Natural killer cell (primary cell): ENCODE measurements around the gene SLC27A4. TPM values are rescaled to one million over a fixed set of nuclear protein-coding genes. Genes with fewer than 3 reads are reported as not detected.

Experiments used
- ATAC-seq, 3 donors: fragments of 150-1000 bp in 2 of 3; fragments of 200-7000 bp in 1 of 3; cut with Tn5 transposase; 1 replicate in 1 of 3; 2 replicates in 2 of 3; pipeline ENCODE4 v1.10.0; 2021; ENCODE audit warnings: mild to moderate bottlenecking in 2 of 3, moderate library complexity in 2 of 3
- DNase-seq, 2 donors: peaks; one replicate each; pipeline versions ENCODE4 v3.0.0 to v3.0.0-alpha.2; 2013 to 2021; ENCODE audit warnings: mixed read lengths in 1 of 2
- H3K27ac ChIP-seq: one replicate; pipeline ENCODE4 v1.5.1; 2013; ENCODE audit warnings: mild to moderate bottlenecking, low read length
- H3K27me3 ChIP-seq: one replicate; pipeline ENCODE4 v1.6.1; 2013; ENCODE audit warnings: low read length; ENCODE audit not compliant: control insufficient read depth, insufficient read depth
- H3K36me3 ChIP-seq: one replicate; pipeline ENCODE4 v1.6.1; 2013; ENCODE audit warnings: low read length; ENCODE audit not compliant: control insufficient read depth, insufficient read depth
- H3K4me1 ChIP-seq: one replicate; pipeline ENCODE4 v1.6.1; 2013; ENCODE audit warnings: low read length; ENCODE audit not compliant: control insufficient read depth, insufficient read depth
- H3K4me3 ChIP-seq: one replicate; pipeline ENCODE4 v1.5.1; 2013; ENCODE audit warnings: low read length
- H3K9me3 ChIP-seq: one replicate; pipeline ENCODE4 v1.6.1; 2013; ENCODE audit warnings: low read length; ENCODE audit not compliant: control insufficient read depth, insufficient read depth
- H3K27ac Mint-ChIP-seq, 2 donors: one replicate each; pipeline ENCODE4 v1.8.0; 2022; ENCODE audit warnings: mild to moderate bottlenecking in 2 of 2, mixed read lengths in 2 of 2, moderate library complexity in 1 of 2
- H3K27me3 Mint-ChIP-seq, 2 donors: one replicate each; pipeline ENCODE4 v1.8.0; 2022; ENCODE audit warnings: low read depth in 2 of 2, mixed read lengths in 2 of 2
- H3K36me3 Mint-ChIP-seq: one replicate; pipeline ENCODE4 v1.8.0; 2022; ENCODE audit warnings: mixed read lengths
- H3K4me1 Mint-ChIP-seq, 2 donors: one replicate each; pipeline ENCODE4 v1.8.0; 2022; ENCODE audit warnings: mixed read lengths in 2 of 2
- H3K4me3 Mint-ChIP-seq: one replicate; pipeline ENCODE4 v1.8.0; 2022; ENCODE audit warnings: mild to moderate bottlenecking, moderate library complexity, mixed read lengths
- H3K9me3 Mint-ChIP-seq, 2 donors: one replicate each; pipeline ENCODE4 v1.8.0; 2022; ENCODE audit warnings: mixed read lengths in 2 of 2
- WGBS: methylation state at CpG from one replicate; pipeline ENCODE4 v1.1.7; 2013; ENCODE audit warnings: missing lambda C conversion rate; ENCODE audit not compliant: insufficient coverage; 5-methylcytosine and 5-hydroxymethylcytosine counted together
- intact Hi-C: fragments of 100-400 bp; cut with micrococcal nuclease; formaldehyde crosslinking; loops from one replicate; pipeline ENCODE4 v1.14.2; 2022
- total RNA-seq, 4 donors: library from RNA; stranded (reverse); fragments of 120-200 nt in 1 of 4; gene quantifications; one replicate each; pipeline versions ENCODE4 v1.2.3 to v1.2.4, GENCODE V29; 2013 to 2022
- TF ChIP-seq, protein P1 (sequence below): fragments of 200-600 bp; IDR thresholded peaks from one replicate; pipeline ENCODE4 v1.8.0; 2022; ENCODE audit warnings: antibody characterized with exemption

Gene SLC27A4
- total RNA-seq, 3 donors from 2014 or later (not counting 1 experiment from before 2014, with no cell fraction given), result 7.7 to 12.3 (median 11.2) TPM

- Histone ChIP-seq H3K4me1 (peaks cover 15% of the 10 kb centered on the region), H3K27ac (no peak overlapping the region), H3K27me3 (no peaks in the 10 kb centered on the region), H3K9me3 (no peaks in the 10 kb centered on the region), H3K4me3 (peak overlapping the region; percentile 61), H3K36me3 (peaks cover 24% of the 10 kb centered on the region)
- 38% methylated on average over 12 of the region's 13 CpGs for WGBS
- Mint-ChIP-seq H3K27ac (peak overlapping the region; percentile 37 to 75), H3K36me3 (no peaks in the 10 kb centered on the region), H3K4me1 (peaks cover 7% of the 10 kb centered on the region in 2 donors), H3K9me3 (no peaks in the 10 kb centered on the region), H3K27me3 (no peaks in the 10 kb centered on the region), H3K4me3 (peak overlapping the region; percentile 83)
- TF ChIP-seq, protein P1, sequence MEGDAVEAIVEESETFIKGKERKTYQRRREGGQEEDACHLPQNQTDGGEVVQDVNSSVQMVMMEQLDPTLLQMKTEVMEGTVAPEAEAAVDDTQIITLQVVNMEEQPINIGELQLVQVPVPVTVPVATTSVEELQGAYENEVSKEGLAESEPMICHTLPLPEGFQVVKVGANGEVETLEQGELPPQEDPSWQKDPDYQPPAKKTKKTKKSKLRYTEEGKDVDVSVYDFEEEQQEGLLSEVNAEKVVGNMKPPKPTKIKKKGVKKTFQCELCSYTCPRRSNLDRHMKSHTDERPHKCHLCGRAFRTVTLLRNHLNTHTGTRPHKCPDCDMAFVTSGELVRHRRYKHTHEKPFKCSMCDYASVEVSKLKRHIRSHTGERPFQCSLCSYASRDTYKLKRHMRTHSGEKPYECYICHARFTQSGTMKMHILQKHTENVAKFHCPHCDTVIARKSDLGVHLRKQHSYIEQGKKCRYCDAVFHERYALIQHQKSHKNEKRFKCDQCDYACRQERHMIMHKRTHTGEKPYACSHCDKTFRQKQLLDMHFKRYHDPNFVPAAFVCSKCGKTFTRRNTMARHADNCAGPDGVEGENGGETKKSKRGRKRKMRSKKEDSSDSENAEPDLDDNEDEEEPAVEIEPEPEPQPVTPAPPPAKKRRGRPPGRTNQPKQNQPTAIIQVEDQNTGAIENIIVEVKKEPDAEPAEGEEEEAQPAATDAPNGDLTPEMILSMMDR, result peak; percentile 54
- intact Hi-C loops, result loop anchor here (1.0 kb wide), 1 partner anchor 86 kb away; no protein-coding TSS in a partner anchor
- ATAC-seq (peak; percentile 54 to 62 (median 59)), DNase-seq (peak; percentile 39 to 81)
Observed at GRCh38 chr9:128341435-128341849, 1.1 kb downstream of the SLC27A4 start.

- TF ChIP-seq, protein P1, result no peak
- Histone ChIP-seq H3K4me1 (peaks cover 15% of the 10 kb centered on the region), H3K36me3 (peaks cover 35% of the 10 kb centered on the region), H3K9me3 (no peaks in the 10 kb centered on the region), H3K27me3 (no peaks in the 10 kb centered on the region), H3K27ac (no peak overlapping the region), H3K4me3 (no peak overlapping the region)
- no peak overlapping the region for H3K4me3 Mint-ChIP-seq
- no peaks in the 10 kb centered on the region for H3K36me3 Mint-ChIP-seq
- ATAC-seq, result no peak
- WGBS, result 96% methylated on average over 8 of the region's 8 CpGs
- H3K27me3 Mint-ChIP-seq, result no peaks in the 10 kb centered on the region
- no peak overlapping the region for H3K27ac Mint-ChIP-seq
- DNase-seq, result no peak
- intact Hi-C loops, result no loop called here
- no peaks in the 10 kb centered on the region for H3K9me3 Mint-ChIP-seq
- peaks cover 7% of the 10 kb centered on the region in 2 donors for H3K4me1 Mint-ChIP-seq
Observed at GRCh38 chr9:128342971-128343680, 2.8 kb downstream of the SLC27A4 start.

DNA sequence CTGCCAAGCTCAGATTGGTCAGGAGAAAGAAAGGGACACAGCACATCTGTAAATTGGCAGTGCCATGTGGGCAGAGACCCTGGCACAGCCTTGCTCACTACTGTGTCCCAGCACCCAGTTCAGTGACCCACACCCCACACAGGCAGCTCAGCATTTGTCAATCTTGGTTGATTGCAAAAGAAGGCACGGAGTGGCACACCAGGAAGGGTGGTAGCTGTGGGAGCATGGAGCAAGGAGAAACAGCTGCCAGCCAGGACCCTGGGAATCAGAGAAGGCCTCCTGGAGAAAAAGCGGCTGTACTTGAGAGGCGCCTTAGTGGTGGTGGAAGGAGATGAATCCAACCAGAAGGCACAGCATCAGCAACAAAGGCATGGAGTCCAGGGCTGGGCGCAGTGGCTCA lies 3.5 kb downstream of the SLC27A4 start:
- intact Hi-C loops, result no loop called here
- no peaks in the 10 kb centered on the region for H3K27me3 ChIP-seq
- H3K27ac ChIP-seq, result no peak overlapping the region
- H3K9me3 Mint-ChIP-seq, result no peaks in the 10 kb centered on the region
- no peak overlapping the region for H3K4me3 ChIP-seq
- H3K4me1 ChIP-seq, result peaks cover 15% of the 10 kb centered on the region
- H3K36me3 Mint-ChIP-seq, result no peaks in the 10 kb centered on the region
- peaks cover 42% of the 10 kb centered on the region for H3K36me3 ChIP-seq
- DNase-seq (no peak), ATAC-seq (no peak)
- peaks cover 7% of the 10 kb centered on the region in 2 donors for H3K4me1 Mint-ChIP-seq
- H3K27me3 Mint-ChIP-seq, result no peaks in the 10 kb centered on the region
- H3K4me3 Mint-ChIP-seq, result no peak overlapping the region
- H3K27ac Mint-ChIP-seq, result no peak overlapping the region
- 98% methylated on average over 4 of the region's 4 CpGs for WGBS
- TF ChIP-seq, protein P1, result no peak
- H3K9me3 ChIP-seq, result no peaks in the 10 kb centered on the region
